ENCODE measurements around the gene RHBDD1.

- TF ChIP-seq CTCF (conservative IDR thresholded peaks at IDR 0.05; ENCODE audit: low read depth, low read length) (no peak), EZH2 (IDR thresholded peaks at IDR 0.05; ENCODE audit: borderline replicate concordance, low read depth, low read length, poor library complexity, severe bottlenecking) (no peak)
Observed at GRCh38 chr2:226838722-226839121, 2.9 kb downstream of the RHBDD1 start.

All from A673 (cell line).